HepG2 (cell line): ENCODE results near the gene POU2F1. TPM values are rescaled to one million over a fixed set of nuclear protein-coding genes. Genes with fewer than 3 reads are reported as not detected.

ENCODE experiments used
- ATAC-seq: fragments of 200-7000 bp; cut with Tn5 transposase; 3 replicates; pipeline ENCODE4 v1.9.1; 2020; ENCODE audit warnings: mild to moderate bottlenecking, moderate library complexity
- BruUV-seq: library from RNA; stranded (reverse); fragments of 400-500 nt; replicated peaks from 2 replicates; lab custom pipeline; 2021; lab: Mats Ljungman, UMichigan
- CTCF ChIA-PET: fragments of 300-600 bp; formaldehyde crosslinking; extraction: SDS; loops from one replicate; lab custom pipeline; 2021; ENCODE audit warnings: low total read pairs, inconsistent platforms, low intra/inter-chr PET ratio; lab: Yijun Ruan, JAX
- POLR2A ChIA-PET: fragments of 350-600 bp; sonication (Branson Sonifier 250); formaldehyde crosslinking; loops from one replicate; lab custom pipeline; 2020; ENCODE audit warnings: antibody characterized with exemption, inconsistent platforms; lab: Yijun Ruan, JAX
- DNase-seq: peaks from one replicate; pipeline ENCODE4 v3.0.0-alpha.2; 2015; ENCODE audit warnings: low spot score
- FAIRE-seq: peaks from 3 replicates; lab custom pipeline; 2011; peaks lifted over from hg19 to GRCh38; lab: Jason Lieb, UNC
- H2AFZ ChIP-seq: one replicate; pipeline ENCODE4 v1.6.1; 2011; ENCODE audit warnings: low read length, inconsistent platforms
- H3K27ac ChIP-seq: fragments of 300-600 bp; 3 replicates; pipeline ENCODE4 v1.8.0; 2011; ENCODE audit warnings: mixed run types, mild to moderate bottlenecking, mixed read lengths, low read length, inconsistent platforms; ENCODE audit not compliant: insufficient read depth; ENCODE audit errors: extremely low read length
- H3K27me3 ChIP-seq, 2 experiments: fragments of 200-600 bp in 1 of 2; 2 replicates in 1 of 2; 3 replicates in 1 of 2; pipeline versions ENCODE4 v1.6.0 to v1.8.0; 2011; ENCODE audit warnings: low read length in 2 of 2, mild to moderate bottlenecking in 2 of 2, moderate library complexity in 2 of 2, inconsistent platforms in 1 of 2; ENCODE audit not compliant: insufficient read depth in 2 of 2, control insufficient read depth in 1 of 2
- H3K36me3 ChIP-seq, 2 experiments: fragments of 200-600 bp in 1 of 2; replicated peaks in 1 of 2; 2 replicates in 1 of 2; 3 replicates in 1 of 2; pipeline versions ENCODE4 v1.5.1 to v1.8.0; 2011; ENCODE audit warnings: low read length in 2 of 2, inconsistent platforms in 1 of 2; ENCODE audit not compliant: insufficient read depth in 2 of 2, control insufficient read depth in 1 of 2
- H3K4me1 ChIP-seq: 2 replicates; pipeline ENCODE4 v1.5.1; 2012; ENCODE audit warnings: low read length, inconsistent platforms; ENCODE audit not compliant: insufficient read depth
- H3K4me2 ChIP-seq: 2 replicates; pipeline ENCODE4 v1.6.0; 2011; ENCODE audit warnings: low read depth, low read length, inconsistent platforms
- H3K4me3 ChIP-seq, 3 experiments: fragments of 200-600 bp in 1 of 3; sonication (generic), shearing (Covaris generic) in 1 of 3; replicated peaks in 1 of 3; 2 replicates each; pipeline ENCODE4 v1.5.1; 2011 to 2016; ENCODE audit warnings: low read length in 3 of 3, inconsistent platforms in 2 of 3, low read depth in 2 of 3, mild to moderate bottlenecking in 2 of 3, control low read depth in 1 of 3, mixed read lengths in 1 of 3; ENCODE audit not compliant: insufficient read depth in 1 of 3
- H3K79me2 ChIP-seq: one replicate; pipeline ENCODE4 v1.6.1; 2011; ENCODE audit warnings: low read length, inconsistent platforms; ENCODE audit not compliant: insufficient read depth
- H3K9ac ChIP-seq: 2 replicates; pipeline ENCODE4 v1.6.0; 2011; ENCODE audit warnings: mild to moderate bottlenecking, low read depth, low read length, inconsistent platforms; ENCODE audit not compliant: insufficient read depth
- H3K9me3 ChIP-seq: 2 replicates; pipeline ENCODE4 v1.5.1; 2012; ENCODE audit warnings: mild to moderate bottlenecking, low read length
- H4K20me1 ChIP-seq: 2 replicates; pipeline ENCODE4 v1.6.0; 2011; ENCODE audit warnings: inconsistent platforms, mild to moderate bottlenecking, low read length, moderate library complexity; ENCODE audit not compliant: insufficient read depth
- AGO2 ChIP-seq: fragments of 200-400 bp; formaldehyde crosslinking; optimal IDR thresholded peaks from 2 replicates; pipeline ENCODE3; 2017; ENCODE audit warnings: mild to moderate bottlenecking, low read depth, low read length, moderate library complexity
- CENPT ChIP-seq: sonication (generic); formaldehyde crosslinking; IDR thresholded peaks from 2 replicates; pipeline ENCODE4 v1.8.0; 2022; ENCODE audit warnings: low read depth, mild to moderate bottlenecking, moderate library complexity, missing genetic modification reagents
- IKZF5 ChIP-seq: IDR thresholded peaks from 2 replicates; pipeline ENCODE4 v1.6.1; 2018; ENCODE audit warnings: missing genetic modification reagents, mild to moderate bottlenecking, missing compliant biosample characterization
- MXI1 ChIP-seq: IDR thresholded peaks from 3 replicates; pipeline ENCODE4 v1.6.1; 2012; ENCODE audit warnings: low read depth, low read length, inconsistent platforms, borderline replicate concordance
- RBAK ChIP-seq: sonication (generic); formaldehyde crosslinking; IDR thresholded peaks from 2 replicates; pipeline ENCODE4 v1.5.1; 2020; ENCODE audit warnings: mild to moderate bottlenecking, missing genetic modification reagents
- SP1 ChIP-seq, 2 experiments: fragments of 450-650 bp in 1 of 2; sonication (generic) in 1 of 2; formaldehyde crosslinking in 1 of 2; IDR thresholded peaks; 2 replicates each; pipeline versions ENCODE4 v1.4.0 to v1.6.1; 2016 to 2020; ENCODE audit warnings: missing genetic modification reagents in 1 of 2
- SRY ChIP-seq: sonication (generic); formaldehyde crosslinking; IDR thresholded peaks from 2 replicates; pipeline ENCODE4 v1.8.0; 2022; ENCODE audit warnings: mild to moderate bottlenecking, missing genetic modification reagents
- ZIK1 ChIP-seq: sonication (generic); formaldehyde crosslinking; IDR thresholded peaks from 2 replicates; pipeline ENCODE4 v1.5.0; 2020; ENCODE audit warnings: mild to moderate bottlenecking, low read depth, missing genetic modification reagents, borderline replicate concordance
- ZNF569 ChIP-seq: sonication (generic); formaldehyde crosslinking; IDR thresholded peaks from 2 replicates; pipeline ENCODE4 v1.5.0; 2020; ENCODE audit warnings: mild to moderate bottlenecking, missing genetic modification reagents, moderate library complexity, borderline replicate concordance
- ZNF768 ChIP-seq: sonication (generic); formaldehyde crosslinking; IDR thresholded peaks from 2 replicates; pipeline ENCODE4 v1.4.0; 2020; ENCODE audit warnings: missing genetic modification reagents
- ZNF83 ChIP-seq: sonication (generic); formaldehyde crosslinking; IDR thresholded peaks from 2 replicates; pipeline ENCODE4 v1.4.0; 2020; ENCODE audit warnings: missing genetic modification reagents, mild to moderate bottlenecking, borderline replicate concordance
- WGBS: methylation state at CpG from one replicate; pipeline ENCODE4 v1.1.6; 2017; ENCODE audit warnings: low lambda C conversion rate; 5-methylcytosine and 5-hydroxymethylcytosine counted together
- in situ Hi-C: cut with HindIII; loops from 2 replicates; pipeline ENCODE4 v1.10.0; 2017; ENCODE audit warnings: low pct_unique_long_range_greater_than_20kb; ENCODE audit not compliant: extremely low pct_ligation_motif_present
- intact Hi-C: fragments of 100-400 bp; cut with micrococcal nuclease; formaldehyde crosslinking; loops from one replicate; pipeline ENCODE4 v1.10.0; 2022; ENCODE audit not compliant: unreplicated experiment
- polyA plus RNA-seq, 8 experiments: library from polyadenylated mRNA; depleted of rRNA in 3 of 8; stranded (reverse) in 7 of 8; unstranded in 1 of 8; fragments of >200 nt; fragmentation: Illumina TruSeq in 4 of 8; extraction: Trizol in 4 of 8; gene quantifications; 2 replicates each; pipeline versions ENCODE4 v1.2.1 to v1.2.3, GENCODE V29; 2011 to 2016; ENCODE audit warnings: low read depth in 4 of 8, missing spikeins in 1 of 8, mixed read lengths in 1 of 8; ENCODE audit not compliant: insufficient read depth in 1 of 8
- total RNA-seq, 5 experiments: library from RNA; depleted of rRNA; stranded (reverse); fragments of >200 nt; fragmentation: Illumina TruSeq; extraction: Trizol; gene quantifications; 2 replicates each; pipeline ENCODE4 v1.2.3, GENCODE V29; 2016; ENCODE audit warnings: low read depth in 1 of 5

Gene POU2F1
- total and polyA plus RNA-seq, 2 of the 13 experiments (the other 11 are each of a cell fraction or from before 2014, with no cell fraction given): 10.2 to 13.0 TPM

GRCh38 chr1:167219194-167219593, 1.5 kb upstream of the POU2F1 start (continued):
- no peak for TF ChIP-seq ZNF569

GRCh38 chr1:167219646-167220536, 795 bp upstream of the POU2F1 start:
- TSS peak; percentile 79 for BruUV-seq
- POLR2A ChIA-PET: interaction anchor here (0.6 to 1.7 kb wide), 14 partner anchors 11 to 716 kb away, joined by 3 to 11 read pairs (median 4); partner anchors contain the start of genes CREG1, DCAF6, POGK and TADA1
- Histone ChIP-seq H2AFZ (peak overlapping the region; percentile 66), H3K4me1 (peaks cover 32% of the 10 kb centered on the region), H3K27ac (peak overlapping the region; percentile 95), H3K9me3 (no peaks in the 10 kb centered on the region), H3K9ac (peak overlapping the region; percentile 77), H3K27me3 (no peaks in the 10 kb centered on the region), H3K4me3 (peak overlapping the region; percentile 65 to 87 (median 85)), H4K20me1 (no peaks in the 10 kb centered on the region), H3K4me2 (peak overlapping the region; percentile 94), H3K36me3 (no peaks in the 10 kb centered on the region), H3K79me2 (peaks cover 28% of the 10 kb centered on the region)
- FAIRE-seq: no peak
- WGBS: 1% methylated on average over 43 of the region's 55 CpGs
- peak; percentile 69 for DNase-seq
- intact Hi-C loops (loop anchor here (1.0 to 5.0 kb wide), 3 partner anchors 122 to 344 kb away; partner anchors contain the start of gene TADA1), in situ Hi-C loops (no loop called here)
- peak; percentile 58 for ATAC-seq
- CTCF ChIA-PET: interaction anchor here (1.1 kb wide), 1 partner anchor 153 kb away, joined by 4 read pairs; no protein-coding TSS in a partner anchor
- TF ChIP-seq ZNF768 (CRISPR knock-in tag) (no peak; the same call in 1 of the 2 replicates), CENPT (CRISPR knock-in tag) (no peak), SRY (CRISPR knock-in tag) (peak; percentile 57; the same call in 1 of the 2 replicates), ZNF83 (CRISPR knock-in tag) (no peak; the same call in 1 of the 2 replicates), SP1 (IDR thresholded peaks at IDR 0.05) (no peak), SP1 (CRISPR knock-in tag; IDR thresholded peaks at IDR 0.05) (no peak), AGO2 (peak; percentile 80), IKZF5 (CRISPR knock-in tag) (peak; percentile 36; the same call in 1 of the 2 replicates), ZIK1 (no peak; the same call in 1 of the 2 replicates), RBAK (CRISPR knock-in tag) (no peak), MXI1 (peak; percentile 93)
